Kidney epithelial cell (primary cell): ENCODE measurements around the gene CNNM1. TPM values are rescaled to one million over a fixed set of nuclear protein-coding genes. Genes with fewer than 3 reads are reported as not detected.

Experiments used
- DNase-seq: peaks from one replicate; pipeline ENCODE4 v3.0.0-alpha.2; 2010; ENCODE audit warnings: low read depth
- H3K27me3 ChIP-seq: 2 replicates; pipeline ENCODE4 v1.6.0; 2011; ENCODE audit warnings: low read length; ENCODE audit not compliant: control insufficient read depth, insufficient read depth
- H3K36me3 ChIP-seq: 2 replicates; pipeline ENCODE4 v1.5.1; 2011; ENCODE audit warnings: low read length; ENCODE audit not compliant: control insufficient read depth, insufficient read depth
- H3K4me3 ChIP-seq: 2 replicates; pipeline ENCODE4 v1.5.1; 2011; ENCODE audit warnings: low read depth, mild to moderate bottlenecking, control low read depth, low read length
- CTCF ChIP-seq: IDR thresholded peaks from 2 replicates; pipeline ENCODE4 v1.5.1; 2011; ENCODE audit warnings: mild to moderate bottlenecking, moderate library complexity, low read length, control low read depth, inconsistent platforms; ENCODE audit not compliant: insufficient read depth, poor library complexity, severe bottlenecking
- total RNA-seq: library from RNA; depleted of rRNA; stranded (reverse); fragments of >200 nt; gene quantifications from 2 replicates; pipeline ENCODE4 v1.2.3, GENCODE V29; 2015

The CNNM1 gene
- total RNA-seq, 1 donor from 2014 or later: 0.92 TPM

- no peak for TF ChIP-seq CTCF
- DNase-seq: no peak
- Histone ChIP-seq H3K27me3 (no peaks in the 10 kb centered on the region), H3K4me3 (no peak overlapping the region), H3K36me3 (peaks cover 2% of the 10 kb centered on the region)
These were observed 77.0 kb downstream of the CNNM1 start for GRCh38 chr10:99406149-99406548.

- TF ChIP-seq CTCF: no peak
- no peak overlapping the region for H3K4me3 ChIP-seq
- peaks cover 2% of the 10 kb centered on the region for H3K36me3 ChIP-seq
- no peak for DNase-seq
- H3K27me3 ChIP-seq: no peaks in the 10 kb centered on the region
These were observed 81.0 kb downstream of the CNNM1 start for GRCh38 chr10:99410146-99410545.

GRCh38 chr10:99410876-99411275 is 81.7 kb downstream of the CNNM1 start:
- TF ChIP-seq CTCF: no peak
- H3K36me3 ChIP-seq: no peaks in the 10 kb centered on the region
- DNase-seq: no peak

GRCh38 chr10:99411546-99411945 is 82.4 kb downstream of the CNNM1 start:
- no peak overlapping the region for H3K4me3 ChIP-seq
- H3K27me3 ChIP-seq: no peaks in the 10 kb centered on the region
- DNase-seq: no peak
- TF ChIP-seq CTCF: no peak
- H3K36me3 ChIP-seq: no peaks in the 10 kb centered on the region

More at GRCh38 chr10:99410876-99411275, 81.7 kb downstream of the CNNM1 start:
- no peak overlapping the region for H3K4me3 ChIP-seq
- no peaks in the 10 kb centered on the region for H3K27me3 ChIP-seq

GRCh38 chr10:99412099-99412498 is 82.9 kb downstream of the CNNM1 start:
- H3K36me3 ChIP-seq: no peaks in the 10 kb centered on the region

More at GRCh38 chr10:99412099-99412498, 82.9 kb downstream of the CNNM1 start:
- TF ChIP-seq CTCF: no peak
- Histone ChIP-seq H3K4me3 (no peak overlapping the region), H3K27me3 (no peaks in the 10 kb centered on the region)
- no peak for DNase-seq
